C4-2B (cell line): ENCODE measurements around the gene IL19.

Experiments
- CTCF ChIP-seq: fragments of 450-650 bp; conservative IDR thresholded peaks from 2 replicates; pipeline ENCODE4 v1.5.1; 2017; ENCODE audit warnings: mild to moderate bottlenecking
- ZFX ChIP-seq: fragments of 450-650 bp; IDR thresholded peaks from 2 replicates; pipeline ENCODE4 v1.6.1; 2017

GRCh38 chr1:206752481-206752880, 18.1 kb upstream of the IL19 start:
- TF ChIP-seq CTCF = no peak
- no peak for TF ChIP-seq ZFX
